Measurements from ENCODE around the gene SH3RF3.

DNA sequence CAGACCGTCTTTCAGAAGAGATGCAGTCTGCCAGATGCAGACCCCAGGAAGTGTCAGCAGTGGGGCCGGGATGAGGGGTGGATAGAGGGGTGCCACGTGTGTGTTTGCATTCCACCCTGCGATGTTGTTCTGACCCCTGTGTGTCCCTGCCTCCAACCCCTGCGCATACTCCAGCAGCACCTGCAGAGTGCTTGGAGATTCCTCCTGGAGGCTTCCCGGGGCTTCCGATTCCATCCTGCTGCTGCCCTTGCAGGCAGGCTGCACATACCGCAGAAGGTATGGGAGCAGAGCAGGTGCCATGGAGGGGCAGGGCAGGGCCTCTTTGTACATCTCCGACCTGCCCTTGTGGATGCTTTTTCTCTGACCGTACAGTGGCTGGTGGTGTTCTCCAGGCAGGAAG lies 177.2 kb downstream of the SH3RF3 start:
- TF ChIP-seq, protein P1, sequence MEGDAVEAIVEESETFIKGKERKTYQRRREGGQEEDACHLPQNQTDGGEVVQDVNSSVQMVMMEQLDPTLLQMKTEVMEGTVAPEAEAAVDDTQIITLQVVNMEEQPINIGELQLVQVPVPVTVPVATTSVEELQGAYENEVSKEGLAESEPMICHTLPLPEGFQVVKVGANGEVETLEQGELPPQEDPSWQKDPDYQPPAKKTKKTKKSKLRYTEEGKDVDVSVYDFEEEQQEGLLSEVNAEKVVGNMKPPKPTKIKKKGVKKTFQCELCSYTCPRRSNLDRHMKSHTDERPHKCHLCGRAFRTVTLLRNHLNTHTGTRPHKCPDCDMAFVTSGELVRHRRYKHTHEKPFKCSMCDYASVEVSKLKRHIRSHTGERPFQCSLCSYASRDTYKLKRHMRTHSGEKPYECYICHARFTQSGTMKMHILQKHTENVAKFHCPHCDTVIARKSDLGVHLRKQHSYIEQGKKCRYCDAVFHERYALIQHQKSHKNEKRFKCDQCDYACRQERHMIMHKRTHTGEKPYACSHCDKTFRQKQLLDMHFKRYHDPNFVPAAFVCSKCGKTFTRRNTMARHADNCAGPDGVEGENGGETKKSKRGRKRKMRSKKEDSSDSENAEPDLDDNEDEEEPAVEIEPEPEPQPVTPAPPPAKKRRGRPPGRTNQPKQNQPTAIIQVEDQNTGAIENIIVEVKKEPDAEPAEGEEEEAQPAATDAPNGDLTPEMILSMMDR (IDR thresholded peaks at IDR 0.05), result no peak
- TF ChIP-seq, protein P2, sequence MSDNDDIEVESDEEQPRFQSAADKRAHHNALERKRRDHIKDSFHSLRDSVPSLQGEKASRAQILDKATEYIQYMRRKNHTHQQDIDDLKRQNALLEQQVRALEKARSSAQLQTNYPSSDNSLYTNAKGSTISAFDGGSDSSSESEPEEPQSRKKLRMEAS (CRISPR knock-in tag; IDR thresholded peaks at IDR 0.05), result no peak
- no peak for TF ChIP-seq NR3C1 (CRISPR knock-in tag; conservative IDR thresholded peaks at IDR 0.05; ENCODE audit: low read depth)
- TF ChIP-seq, protein P3, sequence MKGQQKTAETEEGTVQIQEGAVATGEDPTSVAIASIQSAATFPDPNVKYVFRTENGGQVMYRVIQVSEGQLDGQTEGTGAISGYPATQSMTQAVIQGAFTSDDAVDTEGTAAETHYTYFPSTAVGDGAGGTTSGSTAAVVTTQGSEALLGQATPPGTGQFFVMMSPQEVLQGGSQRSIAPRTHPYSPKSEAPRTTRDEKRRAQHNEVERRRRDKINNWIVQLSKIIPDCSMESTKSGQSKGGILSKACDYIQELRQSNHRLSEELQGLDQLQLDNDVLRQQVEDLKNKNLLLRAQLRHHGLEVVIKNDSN (CRISPR knock-in tag; IDR thresholded peaks at IDR 0.05), result no peak
- TF ChIP-seq, protein P4, sequence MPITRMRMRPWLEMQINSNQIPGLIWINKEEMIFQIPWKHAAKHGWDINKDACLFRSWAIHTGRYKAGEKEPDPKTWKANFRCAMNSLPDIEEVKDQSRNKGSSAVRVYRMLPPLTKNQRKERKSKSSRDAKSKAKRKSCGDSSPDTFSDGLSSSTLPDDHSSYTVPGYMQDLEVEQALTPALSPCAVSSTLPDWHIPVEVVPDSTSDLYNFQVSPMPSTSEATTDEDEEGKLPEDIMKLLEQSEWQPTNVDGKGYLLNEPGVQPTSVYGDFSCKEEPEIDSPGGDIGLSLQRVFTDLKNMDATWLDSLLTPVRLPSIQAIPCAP (CRISPR knock-in tag; IDR thresholded peaks at IDR 0.05), result no peak
- TF ChIP-seq JUN (CRISPR knock-in tag; IDR thresholded peaks at IDR 0.05), result no peak
- TF ChIP-seq CREM (CRISPR knock-in tag; IDR thresholded peaks at IDR 0.05), result no peak
- no peak for TF ChIP-seq IRF2 (CRISPR knock-in tag; IDR thresholded peaks at IDR 0.05; ENCODE audit: borderline replicate concordance, low read depth)
- no peak for TF ChIP-seq ZNF416 (CRISPR knock-in tag; IDR thresholded peaks at IDR 0.05)
- TF ChIP-seq RELA (CRISPR knock-in tag; IDR thresholded peaks at IDR 0.05; ENCODE audit: borderline replicate concordance), result no peak
- TF ChIP-seq KAT7 (CRISPR knock-in tag; IDR thresholded peaks at IDR 0.05; ENCODE audit: borderline replicate concordance), result no peak
- no peak for TF ChIP-seq RORB (CRISPR knock-in tag; IDR thresholded peaks at IDR 0.05)

All from WTC11 (cell line).